HS-5 (cell line): ENCODE measurements around the gene SH3PXD2B.
"Not testable (repeated sequence)": the region's sequence is repeated elsewhere in the genome, so short reads cannot be mapped to it uniquely, and the experiment has no call there.

Experiments
- DNase-seq: peaks from one replicate; pipeline ENCODE4 v3.0.0-alpha.2; 2012; ENCODE audit warnings: low read depth

Gene SH3PXD2B

GRCh38 chr5:172339264-172340180, 114.8 kb downstream of the SH3PXD2B start:
- DNase-seq = no peak

GRCh38 chr5:172336676-172337285, 117.5 kb downstream of the SH3PXD2B start:
- DNase-seq = no peak

GRCh38 chr5:172336264-172336663, 118.1 kb downstream of the SH3PXD2B start:
- no peak for DNase-seq

- DNase-seq = no peak
Observed at GRCh38 chr5:172335721-172336120, 118.6 kb downstream of the SH3PXD2B start.

- DNase-seq = no peak
Observed at GRCh38 chr5:172334641-172335040, 119.7 kb downstream of the SH3PXD2B start.

GRCh38 chr5:172334196-172334595, 120.1 kb downstream of the SH3PXD2B start:
- DNase-seq = no peak

GRCh38 chr5:172326901-172327300, 127.4 kb downstream of the SH3PXD2B start:
- not testable (repeated sequence) for DNase-seq

- no peak for DNase-seq
Observed at GRCh38 chr5:172325452-172325851, 128.9 kb downstream of the SH3PXD2B start.

GRCh38 chr5:172322028-172322965, 132.0 kb downstream of the SH3PXD2B start:
- no peak for DNase-seq

- no peak for DNase-seq
Observed at GRCh38 chr5:172321593-172321992, 132.7 kb downstream of the SH3PXD2B start.

GRCh38 chr5:172319708-172320441, 134.4 kb downstream of the SH3PXD2B start:
- no peak for DNase-seq

GRCh38 chr5:172315587-172316493, 138.5 kb downstream of the SH3PXD2B start:
- no peak for DNase-seq

GRCh38 chr5:172313915-172314314, 140.4 kb downstream of the SH3PXD2B start:
- DNase-seq = no peak

GRCh38 chr5:172312286-172312685, 142.0 kb downstream of the SH3PXD2B start:
- no peak for DNase-seq

GRCh38 chr5:172311605-172312004, 142.7 kb downstream of the SH3PXD2B start:
- no peak for DNase-seq

- no peak for DNase-seq
Observed at GRCh38 chr5:172311026-172311425, 143.3 kb downstream of the SH3PXD2B start.

GRCh38 chr5:172305380-172305779, 148.9 kb downstream of the SH3PXD2B start:
- no peak for DNase-seq

- DNase-seq = no peak
Observed at GRCh38 chr5:172303572-172304335, 150.6 kb downstream of the SH3PXD2B start.

GRCh38 chr5:172303162-172303561, 151.2 kb downstream of the SH3PXD2B start:
- no peak for DNase-seq
